ENCODE data around the gene PCSK4. TPM values are rescaled to one million over a fixed set of nuclear protein-coding genes. Genes with fewer than 3 reads are reported as not detected.
A peak's percentile ranks its signal among the peaks of the same experiment; 100 is the strongest.
"Not testable (repeated sequence)": the region's sequence is repeated elsewhere in the genome, so short reads cannot be mapped to it uniquely, and the experiment has no call there.

Gene PCSK4
- 10 to 100 TPM in 2 of 6 donors, 1 to 10 TPM in 4; 2.7 to 47.1 (median 6.8) TPM for total RNA-seq

GRCh38 chr19:1490311-1491113 lies at the start of gene PCSK4:
TSS of gene PCSK4 (minus strand) at chr19:1490350. CDS start at chr19:1490346, 4 bp downstream.
- H3K27me3 ChIP-seq: no peaks in the 10 kb centered on the region
- peak within 1 kb of the TSS; percentile 52 to 83 (median 68) for H3K27ac ChIP-seq
- TF ChIP-seq EP300 (IDR thresholded peaks at IDR 0.05): no peak
- peak in 2 of 6 experiments; percentile 6 to 24 for TF ChIP-seq CTCF (IDR thresholded peaks at IDR 0.05)
- peak; percentile 33 to 49 for TF ChIP-seq POLR2AphosphoS5 (IDR thresholded peaks at IDR 0.05)
- TF ChIP-seq POLR2A (IDR thresholded peaks at IDR 0.05): peak in 1 of 4 donors; percentile 23
- H3K9me3 ChIP-seq: no peaks in the 10 kb centered on the region
- H3K36me3 ChIP-seq: no peaks in the 10 kb centered on the region
- ATAC-seq (ENCODE audit: low FRiP score in 2 of 2) (peak; percentile 96 to 98), DNase-seq (peak; percentile 98)
- H3K4me1 ChIP-seq: peaks cover 14 to 21% (median 19%) of the 10 kb centered on the region in 4 donors
- peak within 1 kb of the TSS; percentile 38 to 69 (median 62) for H3K4me3 ChIP-seq
- 0 to 2% methylated on average over 34 to 50 of the region's 74 CpGs for WGBS, 2 donors

GRCh38 chr19:1539749-1540148 lies 49.6 kb upstream of the PCSK4 start:
- not testable (repeated sequence) for H3K4me3 ChIP-seq; ATAC-seq (ENCODE audit: low FRiP score in 2 of 2)
- WGBS, 2 donors: 81 to 90% methylated on average over 10 of the region's 11 CpGs

GRCh38 chr19:1538978-1539377 lies 48.8 kb upstream of the PCSK4 start:
- no peaks in the 10 kb centered on the region for H3K36me3 ChIP-seq
- peaks cover 0 to 3% (median 0%) of the 10 kb centered on the region in 4 donors for H3K27me3 ChIP-seq
- TF ChIP-seq POLR2A (IDR thresholded peaks at IDR 0.05) (no peak), POLR2AphosphoS5 (IDR thresholded peaks at IDR 0.05) (no peak), EP300 (IDR thresholded peaks at IDR 0.05) (no peak), CTCF (IDR thresholded peaks at IDR 0.05) (no peak)

More at GRCh38 chr19:1539749-1540148, 49.6 kb upstream of the PCSK4 start:
- not testable (repeated sequence) for H3K36me3 ChIP-seq, H3K27me3 ChIP-seq, DNase-seq, H3K27ac ChIP-seq, H3K9me3 ChIP-seq, H3K4me1 ChIP-seq

GRCh38 chr19:1535699-1536098 lies 45.5 kb upstream of the PCSK4 start:
- not testable (repeated sequence) for H3K4me1 ChIP-seq; H3K9me3 ChIP-seq; H3K27ac ChIP-seq; ATAC-seq (ENCODE audit: low FRiP score in 2 of 2); H3K4me3 ChIP-seq; H3K27me3 ChIP-seq; H3K36me3 ChIP-seq; DNase-seq
- WGBS, 2 donors: 83 to 93% methylated on average over 6 to 7 of the region's 7 CpGs

More at GRCh38 chr19:1538978-1539377, 48.8 kb upstream of the PCSK4 start:
- Histone ChIP-seq H3K4me3 (no peak overlapping the region), H3K9me3 (no peaks in the 10 kb centered on the region), H3K27ac (no peak overlapping the region), H3K4me1 (no peaks in the 10 kb centered on the region)
- WGBS, 2 donors: 23 to 31% methylated on average over 15 of the region's 15 CpGs
- no peak for ATAC-seq (ENCODE audit: low FRiP score in 2 of 2)
- DNase-seq: no peak

GRCh38 chr19:1534972-1535371 lies 44.8 kb upstream of the PCSK4 start:
- Histone ChIP-seq H3K4me1 (no peaks in the 10 kb centered on the region), H3K9me3 (no peaks in the 10 kb centered on the region), H3K27ac (no peak overlapping the region), H3K36me3 (no peaks in the 10 kb centered on the region), H3K4me3 (no peak overlapping the region), H3K27me3 (peaks cover 0 to 3% (median under 1%) of the 10 kb centered on the region in 4 donors)
- ATAC-seq (ENCODE audit: low FRiP score in 2 of 2) (peak in 1 of 2 donors; percentile 30), DNase-seq (peak in 1 of 2 donors; percentile 64)
- WGBS, 2 donors: 85 to 92% methylated on average over 7 to 13 of the region's 14 CpGs
- TF ChIP-seq POLR2A (IDR thresholded peaks at IDR 0.05): no peak

- H3K36me3 ChIP-seq: no peaks in the 10 kb centered on the region
- H3K27ac ChIP-seq: no peak overlapping the region
- no peaks in the 10 kb centered on the region for H3K9me3 ChIP-seq
- no peak for ATAC-seq (ENCODE audit: low FRiP score in 2 of 2)
- H3K27me3 ChIP-seq: peaks cover 0 to 7% (median under 1%) of the 10 kb centered on the region in 4 donors
- no peak overlapping the region for H3K4me3 ChIP-seq
- WGBS, 2 donors: 78 to 90% methylated on average over 5 to 22 of the region's 23 CpGs
- TF ChIP-seq POLR2A (IDR thresholded peaks at IDR 0.05) (no peak), EP300 (IDR thresholded peaks at IDR 0.05) (no peak), CTCF (IDR thresholded peaks at IDR 0.05) (no peak), POLR2AphosphoS5 (IDR thresholded peaks at IDR 0.05) (no peak)
- H3K4me1 ChIP-seq: no peaks in the 10 kb centered on the region
- DNase-seq: peak in 1 of 2 donors; percentile 68
Measured at GRCh38 chr19:1533510-1534150, 43.5 kb upstream of the PCSK4 start.

All from upper lobe of left lung (tissue), 6 donors.